ENCODE data around the gene AGRP.

- TF ChIP-seq TP53 (CRISPR knock-in tag; IDR thresholded peaks at IDR 0.05) = no peak
- TF ChIP-seq USF1 (CRISPR knock-in tag; IDR thresholded peaks at IDR 0.05) = no peak
These were observed 29.2 kb downstream of the AGRP start for GRCh38 chr16:67454104-67454503.
